WI38 (cell line): Measurements from ENCODE around the gene ABTB2.

Experiments used
- H3K4me3 ChIP-seq: 2 replicates; pipeline ENCODE4 v1.5.1; 2011; ENCODE audit warnings: low read depth, mild to moderate bottlenecking, control low read depth, low read length
- TF ChIP-seq, protein P1 (sequence below): IDR thresholded peaks from 2 replicates; pipeline ENCODE4 v1.5.1; 2012; ENCODE audit warnings: low read depth, mild to moderate bottlenecking, control low read depth, low read length

Gene ABTB2

GRCh38 chr11:34302046-34302921, 55.5 kb downstream of the ABTB2 start:
- no peak overlapping the region for H3K4me3 ChIP-seq
- TF ChIP-seq, protein P1, sequence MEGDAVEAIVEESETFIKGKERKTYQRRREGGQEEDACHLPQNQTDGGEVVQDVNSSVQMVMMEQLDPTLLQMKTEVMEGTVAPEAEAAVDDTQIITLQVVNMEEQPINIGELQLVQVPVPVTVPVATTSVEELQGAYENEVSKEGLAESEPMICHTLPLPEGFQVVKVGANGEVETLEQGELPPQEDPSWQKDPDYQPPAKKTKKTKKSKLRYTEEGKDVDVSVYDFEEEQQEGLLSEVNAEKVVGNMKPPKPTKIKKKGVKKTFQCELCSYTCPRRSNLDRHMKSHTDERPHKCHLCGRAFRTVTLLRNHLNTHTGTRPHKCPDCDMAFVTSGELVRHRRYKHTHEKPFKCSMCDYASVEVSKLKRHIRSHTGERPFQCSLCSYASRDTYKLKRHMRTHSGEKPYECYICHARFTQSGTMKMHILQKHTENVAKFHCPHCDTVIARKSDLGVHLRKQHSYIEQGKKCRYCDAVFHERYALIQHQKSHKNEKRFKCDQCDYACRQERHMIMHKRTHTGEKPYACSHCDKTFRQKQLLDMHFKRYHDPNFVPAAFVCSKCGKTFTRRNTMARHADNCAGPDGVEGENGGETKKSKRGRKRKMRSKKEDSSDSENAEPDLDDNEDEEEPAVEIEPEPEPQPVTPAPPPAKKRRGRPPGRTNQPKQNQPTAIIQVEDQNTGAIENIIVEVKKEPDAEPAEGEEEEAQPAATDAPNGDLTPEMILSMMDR = no peak

DNA sequence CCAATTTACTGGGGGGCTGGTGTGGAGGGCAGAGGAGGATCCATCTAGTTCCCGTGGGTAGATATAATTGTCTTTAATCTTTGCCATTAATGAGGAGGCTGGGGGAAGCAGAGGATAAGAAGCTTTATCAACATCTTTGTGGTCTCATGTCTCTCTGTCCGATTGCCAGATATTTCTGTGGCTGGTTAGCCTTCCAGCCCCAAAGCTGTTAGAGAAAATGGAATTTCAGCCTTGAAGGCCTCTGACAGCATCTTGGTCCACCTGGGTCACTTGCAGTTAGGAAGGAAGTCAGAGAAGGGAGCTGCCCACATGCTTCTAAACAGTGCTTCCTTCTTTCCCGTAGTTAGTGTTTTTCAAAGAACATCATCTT, 56.9 kb downstream of the ABTB2 start:
- H3K4me3 ChIP-seq = no peak overlapping the region
- TF ChIP-seq, protein P1 = no peak

DNA sequence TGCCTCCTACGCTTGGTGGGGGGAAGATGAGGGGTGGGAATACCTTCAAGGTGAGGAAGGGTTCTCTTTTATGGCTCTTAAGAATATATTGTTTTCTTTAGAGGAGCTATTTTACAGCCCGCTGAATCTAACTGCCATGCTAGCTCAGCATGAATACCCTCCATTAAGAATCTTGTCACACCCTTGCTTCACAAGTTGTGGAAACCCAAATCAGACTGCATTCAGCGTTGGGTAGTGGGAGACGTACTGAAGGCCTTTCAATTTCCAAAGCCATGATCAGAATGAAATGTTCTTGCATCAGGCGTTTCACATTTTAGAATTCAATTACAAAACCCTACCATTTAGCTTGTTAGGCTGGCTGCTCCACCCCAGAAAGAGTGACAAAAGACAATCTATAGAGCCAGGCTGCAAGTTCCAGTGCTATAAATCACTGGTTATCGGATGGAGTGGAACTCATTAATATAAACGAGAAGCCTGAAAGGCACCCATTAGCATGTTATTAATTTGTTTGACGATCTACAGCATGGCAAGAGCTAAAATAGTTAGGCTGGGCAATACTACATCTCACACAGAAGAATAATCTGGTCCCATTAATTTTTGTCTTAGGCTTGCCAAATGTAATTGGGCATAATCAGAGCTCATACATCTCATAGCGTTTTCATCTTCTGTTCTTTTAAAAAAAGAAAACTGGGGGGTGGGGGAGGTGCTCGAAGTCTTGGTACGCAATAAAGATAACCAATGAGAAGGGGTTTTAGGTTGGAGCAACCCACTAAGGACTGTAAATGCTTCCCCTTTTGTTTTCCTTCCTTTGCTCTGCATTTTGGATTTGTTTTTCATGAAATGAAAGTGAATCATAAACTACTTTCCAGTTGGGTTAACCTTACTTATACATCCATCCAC, 57.5 kb downstream of the ABTB2 start:
- TF ChIP-seq, protein P1 = no peak
- no peak overlapping the region for H3K4me3 ChIP-seq

- no peak overlapping the region for H3K4me3 ChIP-seq
- TF ChIP-seq, protein P1 = no peak
These were observed 58.4 kb downstream of the ABTB2 start for GRCh38 chr11:34299284-34299972.

DNA sequence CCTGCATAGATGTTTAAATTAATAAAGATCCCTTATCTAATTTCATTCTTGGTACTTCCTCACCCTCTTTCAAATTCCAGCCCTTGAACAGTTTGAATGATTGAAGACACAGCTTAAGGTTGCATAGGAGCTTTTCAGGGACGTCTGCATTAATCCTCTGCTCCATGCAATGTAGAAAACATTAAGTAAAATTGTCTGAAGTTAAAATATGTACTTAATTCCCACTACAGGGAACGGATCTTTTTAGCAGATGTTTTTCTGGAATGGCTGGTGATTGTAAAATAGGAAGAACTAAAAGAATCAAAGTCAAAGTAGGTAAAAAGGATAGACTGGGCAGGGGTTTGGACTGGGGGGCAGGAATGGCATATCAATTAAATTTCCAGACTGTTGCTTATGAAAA, 58.9 kb downstream of the ABTB2 start:
- H3K4me3 ChIP-seq = no peak overlapping the region
- TF ChIP-seq, protein P1 = no peak

DNA sequence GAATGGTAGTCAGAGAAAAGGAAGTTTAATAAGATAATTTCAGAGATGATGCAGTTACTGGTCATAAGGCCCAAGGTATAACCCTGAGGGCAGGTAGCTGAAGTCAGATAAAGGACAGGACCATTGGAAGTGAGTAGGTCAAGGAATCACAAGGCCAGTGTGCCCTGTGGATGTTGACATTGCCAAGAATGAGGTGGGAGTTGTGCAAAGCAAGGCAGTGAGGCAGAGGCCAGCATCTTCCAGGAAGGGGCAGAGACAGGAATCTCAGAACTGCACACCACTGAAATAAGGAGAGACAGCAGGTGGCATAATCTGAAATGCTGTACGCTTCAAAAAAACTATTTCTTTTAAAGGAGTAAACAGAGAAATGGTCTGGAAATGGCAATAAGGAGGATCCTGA, 61.4 kb downstream of the ABTB2 start:
- TF ChIP-seq, protein P1 = no peak
- no peak overlapping the region for H3K4me3 ChIP-seq
